IPS-20b (cell line): ENCODE measurements around the gene ACTMAP.
A peak's percentile ranks its signal among the peaks of the same experiment; 100 is the strongest.

Experiments used
- H3K27ac ChIP-seq: one replicate; pipeline ENCODE4 v1.5.1; 2013; ENCODE audit warnings: low read length
- H3K27me3 ChIP-seq: 2 replicates; pipeline ENCODE4 v1.6.1; 2013; ENCODE audit warnings: mild to moderate bottlenecking, low read length, inconsistent platforms; ENCODE audit not compliant: insufficient read depth
- H3K36me3 ChIP-seq: 2 replicates; pipeline ENCODE4 v1.6.1; 2013; ENCODE audit warnings: low read depth, mild to moderate bottlenecking, inconsistent platforms, low read length, moderate library complexity; ENCODE audit not compliant: insufficient read depth
- H3K4me1 ChIP-seq: 2 replicates; pipeline ENCODE4 v1.6.1; 2013; ENCODE audit warnings: mild to moderate bottlenecking, control low read depth, inconsistent platforms, low read length, moderate library complexity; ENCODE audit not compliant: insufficient read depth
- H3K4me3 ChIP-seq: 2 replicates; pipeline ENCODE4 v1.5.1; 2013; ENCODE audit warnings: mild to moderate bottlenecking, low read length, inconsistent platforms
- H3K9ac ChIP-seq: 2 replicates; pipeline ENCODE4 v1.6.1; 2013; ENCODE audit warnings: low read depth, mild to moderate bottlenecking, inconsistent platforms, low read length, moderate library complexity
- H3K9me3 ChIP-seq: 2 replicates; pipeline ENCODE4 v1.6.1; 2013; ENCODE audit warnings: mild to moderate bottlenecking, low read depth, low read length, inconsistent platforms; ENCODE audit not compliant: insufficient read depth

The ACTMAP gene, protein sequence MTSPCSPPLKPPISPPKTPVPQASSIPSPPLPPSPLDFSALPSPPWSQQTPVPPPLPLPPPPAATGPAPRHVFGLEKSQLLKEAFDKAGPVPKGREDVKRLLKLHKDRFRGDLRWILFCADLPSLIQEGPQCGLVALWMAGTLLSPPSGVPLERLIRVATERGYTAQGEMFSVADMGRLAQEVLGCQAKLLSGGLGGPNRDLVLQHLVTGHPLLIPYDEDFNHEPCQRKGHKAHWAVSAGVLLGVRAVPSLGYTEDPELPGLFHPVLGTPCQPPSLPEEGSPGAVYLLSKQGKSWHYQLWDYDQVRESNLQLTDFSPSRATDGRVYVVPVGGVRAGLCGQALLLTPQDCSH

DNA sequence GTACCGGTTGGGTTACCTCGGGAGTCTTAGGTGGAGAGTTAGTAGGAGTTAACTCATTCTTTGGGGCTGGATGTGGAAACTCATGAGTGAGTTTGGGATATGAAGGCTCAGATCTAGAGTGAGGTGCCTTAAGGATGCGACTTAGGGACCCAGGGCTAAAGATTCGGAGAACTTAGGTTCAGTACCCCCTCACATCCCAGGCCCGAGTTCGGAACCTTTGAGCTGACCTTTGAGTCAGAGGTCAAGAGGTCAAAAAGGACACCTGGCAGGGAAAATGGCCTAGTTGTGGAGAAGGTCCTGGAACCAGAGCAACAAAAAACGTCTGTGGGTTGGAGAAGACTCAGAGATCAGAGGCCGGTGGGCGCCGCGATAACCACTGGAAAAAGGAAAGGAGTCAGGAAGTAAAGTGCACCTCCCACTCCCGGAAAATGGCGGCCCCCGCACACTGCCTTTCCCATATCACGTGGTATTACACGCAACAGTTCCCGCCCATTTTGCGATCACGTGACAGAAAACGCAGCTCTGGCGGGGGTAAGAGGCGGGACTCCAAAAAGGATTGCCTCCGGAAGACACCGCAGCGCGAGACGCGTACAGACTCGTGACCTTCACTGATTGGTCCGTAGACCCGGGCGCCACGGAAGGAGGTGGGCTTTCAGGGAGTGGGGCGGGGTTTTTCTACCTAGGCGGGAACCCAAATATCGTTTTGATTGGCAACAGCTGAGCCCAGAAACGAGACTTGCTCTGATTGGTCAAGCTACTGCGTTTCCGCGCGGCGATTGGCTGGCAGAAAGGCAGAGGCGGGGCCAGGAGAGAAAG, at the start of gene ACTMAP:
Gene ACTMAP, minus strand, starts transcription at position 420 of the 816 bp plus-strand sequence. CDS start 674 bp downstream, outside the sequence.
- Histone ChIP-seq H3K27ac (peak within 1 kb of the TSS; percentile 95), H3K9me3 (no peaks in the 10 kb centered on the region), H3K4me3 (peak within 1 kb of the TSS; percentile 97), H3K4me1 (peaks cover 9% of the 10 kb centered on the region; the same call in 1 of the 2 replicates), H3K36me3 (peaks cover 19% of the 10 kb centered on the region), H3K27me3 (no peaks in the 10 kb centered on the region), H3K9ac (peak within 1 kb of the TSS; percentile 99)

DNA sequence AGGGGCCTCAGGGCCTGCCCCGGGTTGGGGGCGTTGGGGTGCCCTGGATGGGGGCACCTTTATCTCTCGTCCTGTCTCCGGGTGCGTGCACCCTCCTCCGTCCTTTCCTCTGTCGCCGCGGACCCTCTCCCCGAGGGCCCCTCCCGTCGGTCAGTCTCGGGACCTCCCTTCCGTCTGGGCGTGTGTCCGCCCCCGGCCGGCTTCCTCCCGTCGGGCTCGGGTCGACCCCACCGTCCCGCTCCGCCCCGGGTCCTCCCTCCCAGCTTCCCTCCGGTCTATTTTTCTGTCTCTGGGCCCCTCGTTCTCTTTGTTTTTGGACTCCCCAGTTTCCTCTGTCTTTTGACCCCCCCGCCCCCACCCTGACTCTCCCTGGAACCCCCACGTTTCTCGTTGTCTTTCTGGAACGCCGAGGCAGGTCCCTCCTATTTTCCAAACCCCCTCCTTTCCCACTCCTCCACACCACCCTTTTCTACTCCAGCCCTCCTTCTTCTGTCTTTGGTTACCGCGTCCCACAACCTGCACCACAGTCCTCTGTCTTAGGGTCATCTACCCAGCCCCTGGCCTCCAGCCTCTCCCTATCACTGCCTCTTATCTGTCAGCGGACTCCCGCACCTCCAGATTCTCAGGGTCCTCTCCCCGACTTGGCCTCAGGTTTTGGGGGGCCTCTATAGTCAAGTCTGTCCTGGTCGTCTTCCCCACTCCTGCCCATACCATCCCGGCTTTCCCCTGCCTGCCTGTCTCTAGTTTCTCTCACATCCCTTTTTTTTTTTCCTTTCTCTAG, 49.5 kb upstream of the ACTMAP start:
- no peak overlapping the region for H3K27ac ChIP-seq
- H3K9me3 ChIP-seq, result no peaks in the 10 kb centered on the region
- peak overlapping the region; percentile 94 for H3K4me3 ChIP-seq
- H3K36me3 ChIP-seq, result peaks cover 42% of the 10 kb centered on the region
- peaks cover 21% of the 10 kb centered on the region for H3K4me1 ChIP-seq
- peak overlapping the region; percentile 92; the same call in 1 of the 2 replicates for H3K9ac ChIP-seq
- no peaks in the 10 kb centered on the region for H3K27me3 ChIP-seq

DNA sequence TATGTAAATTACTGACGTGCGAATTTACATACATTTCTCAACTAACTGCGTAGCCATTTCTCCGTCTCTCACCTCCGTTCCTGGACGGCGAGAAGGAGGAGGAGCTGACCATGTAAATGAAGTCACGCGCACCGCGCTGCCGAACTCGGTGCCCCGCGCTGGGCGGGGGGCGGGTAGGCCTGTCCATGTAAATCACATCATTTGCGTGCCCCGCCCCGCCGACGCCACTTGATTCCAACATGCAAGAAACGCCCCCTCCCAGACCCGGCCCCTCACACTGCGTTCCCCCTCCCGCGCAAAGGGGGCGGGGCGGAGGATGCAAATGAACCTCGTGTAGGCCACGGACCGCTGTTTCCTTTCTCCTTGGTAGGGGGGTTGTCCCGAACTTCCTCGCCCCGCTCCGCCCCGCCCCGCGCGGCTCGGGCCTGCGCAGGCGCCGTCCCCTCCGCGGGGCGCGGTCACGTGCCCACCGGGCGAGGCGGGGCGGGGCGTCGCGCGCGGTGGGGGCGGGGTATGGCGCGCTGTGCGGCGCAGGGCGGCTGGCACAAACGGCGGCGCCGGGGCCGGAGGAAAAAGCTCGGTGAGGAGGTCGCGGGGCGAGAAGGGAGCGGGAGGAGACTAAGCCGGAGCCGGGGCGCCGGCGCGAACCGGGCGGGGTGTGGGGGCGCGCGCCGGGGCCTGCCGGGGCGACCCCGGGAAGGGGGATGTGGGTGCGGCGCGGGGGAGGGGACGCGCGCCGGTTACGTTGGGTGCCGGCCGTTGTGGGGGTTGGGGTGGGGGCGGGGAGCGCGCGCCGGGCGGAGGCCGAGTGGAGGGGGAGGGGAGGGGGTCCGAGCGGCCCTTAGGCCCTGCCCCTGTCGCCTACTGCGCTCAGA, 48.6 kb upstream of the ACTMAP start, which contains the start of gene EGLN2:
Gene EGLN2, plus strand, starts transcription at position 509 of the 875 bp plus-strand sequence. CDS start 1,382 bp downstream, outside the sequence.
- Histone ChIP-seq H3K4me3 (peak within 1 kb of the TSS; percentile 94), H3K4me1 (peaks cover 20% of the 10 kb centered on the region), H3K27me3 (no peaks in the 10 kb centered on the region), H3K36me3 (peaks cover 35% of the 10 kb centered on the region), H3K27ac (peak within 1 kb of the TSS; percentile 69), H3K9me3 (no peaks in the 10 kb centered on the region), H3K9ac (peak within 1 kb of the TSS; percentile 92)

DNA sequence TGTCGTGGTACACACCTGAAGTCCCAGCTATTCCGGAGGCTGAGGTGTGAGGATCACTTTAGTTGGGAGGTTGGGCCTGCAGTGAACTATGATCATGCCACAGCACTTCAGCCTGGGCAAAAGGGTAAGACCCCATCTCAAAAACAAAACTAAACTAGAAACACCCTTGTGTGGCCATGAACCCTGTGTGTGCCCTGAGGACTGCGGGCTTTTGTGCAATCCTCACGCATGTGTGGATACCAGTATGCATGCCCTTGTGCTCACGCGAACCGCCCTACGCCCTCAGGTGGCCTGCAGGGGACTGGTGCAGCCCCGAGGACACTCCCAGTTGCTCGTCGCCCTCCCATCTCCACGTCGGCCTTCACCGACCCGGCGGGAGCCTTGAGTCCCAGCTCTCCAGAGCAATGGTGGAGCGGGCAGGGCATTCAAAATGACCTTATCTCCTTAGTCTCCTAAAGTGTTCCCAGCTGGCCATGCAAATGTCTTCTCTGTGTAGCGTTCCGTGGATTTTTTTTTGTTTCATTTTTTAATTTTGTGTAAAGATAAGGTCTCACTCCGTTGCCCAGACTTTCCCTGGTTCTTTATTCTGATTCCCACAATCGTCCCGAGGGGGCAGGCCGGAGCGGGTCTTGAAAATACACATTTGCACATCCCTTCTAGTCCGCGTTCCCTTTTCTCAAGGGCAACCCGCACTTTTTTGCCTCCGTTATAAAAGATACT, 47.8 kb upstream of the ACTMAP start:
- H3K27me3 ChIP-seq, result no peaks in the 10 kb centered on the region
- H3K4me3 ChIP-seq, result peak overlapping the region; percentile 75
- H3K9ac ChIP-seq, result peak overlapping the region; percentile 83
- H3K4me1 ChIP-seq, result peaks cover 14% of the 10 kb centered on the region
- H3K36me3 ChIP-seq, result peaks cover 27% of the 10 kb centered on the region
- no peaks in the 10 kb centered on the region for H3K9me3 ChIP-seq
- H3K27ac ChIP-seq, result peak overlapping the region; percentile 69

DNA sequence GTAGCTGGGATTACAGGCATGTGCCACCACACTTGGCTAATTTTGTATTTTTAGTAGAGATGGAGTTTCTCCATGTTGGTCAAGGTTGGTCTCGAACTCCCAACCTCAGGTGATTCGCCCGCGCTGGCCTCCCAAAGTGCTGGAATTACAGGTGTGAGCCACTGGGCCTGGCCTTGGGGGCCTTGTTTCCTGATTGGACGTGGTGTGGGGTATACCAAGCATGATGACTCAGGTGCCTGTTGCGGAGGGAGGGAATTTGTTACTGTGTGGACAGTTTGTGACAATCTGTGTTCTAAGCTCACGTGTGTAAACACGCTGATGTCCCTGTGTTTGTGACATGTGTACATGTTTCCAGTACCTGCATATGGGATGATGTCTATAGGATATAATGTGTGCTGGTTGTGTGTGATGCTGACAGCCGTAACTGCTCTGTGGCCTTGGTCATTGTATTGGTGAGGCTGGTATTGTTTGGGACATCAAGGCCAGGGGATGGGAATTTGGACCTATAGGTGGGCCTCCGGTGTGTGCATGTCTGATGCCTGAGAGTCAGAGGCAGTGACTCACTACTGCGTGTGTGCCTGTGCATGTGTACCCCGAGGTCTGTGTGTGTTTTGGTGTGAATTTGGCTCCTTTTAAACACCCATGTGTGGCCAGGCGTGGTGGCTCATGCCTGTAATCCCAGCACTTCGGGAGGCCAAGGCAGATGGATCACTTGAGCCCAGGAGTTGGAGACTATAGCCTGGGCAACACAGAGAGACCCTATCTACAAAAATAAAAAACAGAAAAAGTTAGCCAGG, 47.1 kb upstream of the ACTMAP start:
- Histone ChIP-seq H3K36me3 (peaks cover 20% of the 10 kb centered on the region), H3K27ac (peak overlapping the region; percentile 69), H3K4me3 (peak overlapping the region; percentile 75; the same call in 1 of the 2 replicates), H3K9me3 (no peaks in the 10 kb centered on the region), H3K27me3 (no peaks in the 10 kb centered on the region), H3K4me1 (peaks cover 10% of the 10 kb centered on the region), H3K9ac (peak overlapping the region; percentile 83; the same call in 1 of the 2 replicates)

DNA sequence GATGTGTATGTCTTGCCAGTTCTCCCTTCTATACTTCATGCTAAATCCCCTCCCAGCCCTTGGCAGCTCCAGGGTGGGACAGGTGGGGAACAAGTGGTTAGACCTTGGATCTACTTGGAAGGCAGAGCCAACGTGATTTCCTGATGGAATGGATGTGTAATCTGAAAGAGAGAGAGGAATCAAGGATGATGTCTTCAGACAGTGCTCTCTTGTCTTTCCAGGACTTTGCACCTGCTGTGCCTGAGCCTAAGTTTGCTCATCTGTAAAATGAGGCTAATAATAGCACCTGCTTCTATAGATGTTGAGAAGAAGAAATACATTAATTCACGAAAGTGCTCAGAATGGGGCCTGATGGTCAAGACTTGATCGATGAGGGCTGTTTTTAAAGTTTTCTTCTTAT, 41.7 kb upstream of the ACTMAP start:
- Histone ChIP-seq H3K4me3 (no peak overlapping the region), H3K27ac (no peak overlapping the region), H3K36me3 (no peaks in the 10 kb centered on the region), H3K27me3 (no peaks in the 10 kb centered on the region), H3K9me3 (no peaks in the 10 kb centered on the region), H3K4me1 (no peaks in the 10 kb centered on the region), H3K9ac (no peak overlapping the region; the same call in 1 of the 2 replicates)

DNA sequence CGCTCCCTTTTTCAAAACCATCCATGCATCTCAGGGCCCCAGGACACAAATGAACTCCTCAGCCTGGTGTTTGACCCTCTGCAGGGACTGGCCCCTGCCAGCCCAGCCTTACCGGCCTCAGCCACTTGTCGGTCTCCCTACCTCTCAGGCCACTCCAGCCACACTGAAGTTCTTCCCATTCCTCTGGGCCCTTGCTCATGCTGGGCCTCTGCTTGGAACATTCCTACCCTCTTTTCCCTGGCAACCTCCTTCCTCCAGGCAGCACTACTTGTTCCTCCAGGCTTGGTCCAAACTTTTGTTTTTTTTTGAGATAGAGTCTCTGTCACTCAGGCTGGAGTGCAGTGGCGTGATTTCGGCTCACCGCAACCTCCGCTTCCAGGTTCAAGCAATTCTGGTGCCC, 41.1 kb upstream of the ACTMAP start:
- H3K9me3 ChIP-seq, result no peaks in the 10 kb centered on the region
- H3K27me3 ChIP-seq, result no peaks in the 10 kb centered on the region
- no peaks in the 10 kb centered on the region for H3K36me3 ChIP-seq
- no peak overlapping the region for H3K9ac ChIP-seq
- H3K4me3 ChIP-seq, result no peak overlapping the region
- no peak overlapping the region for H3K27ac ChIP-seq
- H3K4me1 ChIP-seq, result no peaks in the 10 kb centered on the region

DNA sequence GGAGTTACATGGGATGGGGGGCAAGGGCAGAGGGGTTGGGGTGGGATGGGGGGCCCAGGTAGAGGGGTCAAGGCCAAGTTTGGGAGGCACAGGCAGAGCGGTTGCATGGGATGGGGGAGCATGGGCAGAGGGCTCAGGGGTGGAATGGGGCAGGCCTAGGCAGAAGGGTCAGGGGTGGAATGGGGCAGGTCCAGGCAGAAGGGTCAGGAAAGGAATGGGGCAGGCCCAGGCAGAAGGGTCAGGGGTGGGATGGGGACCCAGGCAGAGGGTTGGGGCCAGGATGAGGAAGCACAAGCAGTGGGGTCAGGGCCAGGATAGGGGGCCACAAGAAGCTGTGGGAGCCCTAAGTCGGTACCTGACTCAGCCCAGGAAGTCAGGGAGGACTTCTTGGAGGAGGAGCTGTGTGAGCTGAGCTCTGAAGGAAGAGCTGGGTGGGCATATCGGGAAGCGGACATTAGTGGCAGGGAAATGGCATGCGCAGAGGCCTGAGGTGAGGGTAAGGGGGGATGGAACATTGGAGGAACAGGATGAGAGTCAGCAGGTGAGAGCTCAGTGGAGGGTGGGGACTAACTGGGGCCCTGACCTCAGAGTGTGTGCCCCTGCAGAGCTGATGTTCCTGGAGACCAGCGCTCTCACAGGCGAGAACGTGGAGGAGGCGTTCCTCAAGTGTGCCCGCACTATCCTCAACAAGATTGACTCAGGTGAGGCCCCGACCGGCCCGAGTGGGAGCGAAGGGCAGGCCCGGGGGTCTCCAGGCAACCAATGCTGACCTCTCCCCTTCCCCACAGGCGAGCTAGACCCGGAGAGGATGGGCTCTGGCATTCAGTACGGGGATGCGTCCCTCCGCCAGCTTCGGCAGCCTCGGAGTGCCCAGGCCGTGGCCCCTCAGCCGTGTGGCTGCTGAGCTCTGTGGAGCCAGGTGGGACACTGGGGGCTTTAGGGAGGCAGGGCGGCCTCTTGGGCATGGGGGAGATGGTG, 36.1 kb upstream of the ACTMAP start:
- Histone ChIP-seq H3K9ac (no peak overlapping the region), H3K36me3 (no peaks in the 10 kb centered on the region), H3K27me3 (no peaks in the 10 kb centered on the region), H3K27ac (no peak overlapping the region), H3K9me3 (no peaks in the 10 kb centered on the region), H3K4me1 (no peaks in the 10 kb centered on the region), H3K4me3 (no peak overlapping the region)

DNA sequence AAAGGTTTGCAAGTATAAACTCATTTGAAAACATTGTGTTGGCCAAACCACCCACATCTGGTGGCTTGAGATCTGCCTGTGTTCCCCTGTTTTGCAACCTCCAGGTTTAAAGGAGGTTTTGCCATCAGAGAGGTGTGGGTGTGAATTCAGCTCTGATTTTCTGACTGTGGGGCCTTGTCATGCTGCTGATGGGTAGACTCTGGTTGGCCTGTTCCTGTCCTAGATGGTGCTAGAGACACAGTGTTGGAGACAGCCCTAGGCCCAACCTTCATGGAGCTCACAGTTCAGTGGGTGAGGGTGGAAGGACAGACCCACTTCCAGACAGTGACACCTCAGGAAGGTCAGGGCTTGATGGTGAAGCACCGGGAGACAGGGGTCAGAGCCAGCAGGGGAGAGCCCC, 35.2 kb upstream of the ACTMAP start:
- Histone ChIP-seq H3K4me1 (no peaks in the 10 kb centered on the region), H3K9ac (no peak overlapping the region), H3K9me3 (no peaks in the 10 kb centered on the region), H3K27me3 (no peaks in the 10 kb centered on the region), H3K4me3 (no peak overlapping the region), H3K36me3 (no peaks in the 10 kb centered on the region), H3K27ac (no peak overlapping the region)
